HG03045 (cell line): ENCODE results near the gene BRAT1.
A peak's percentile ranks its signal among the peaks of the same experiment; 100 is the strongest.
"Not testable (repeated sequence)": the region's sequence is repeated elsewhere in the genome, so short reads cannot be mapped to it uniquely, and the experiment has no call there.

Experiments used
- ATAC-seq: cut with Tn5 transposase; IDR thresholded peaks from one replicate; pipeline ENCODE4 v1.9.1; 2021; ENCODE audit warnings: mild to moderate bottlenecking, moderate library complexity; ENCODE audit not compliant: unreplicated experiment

BRAT1 gene

DNA sequence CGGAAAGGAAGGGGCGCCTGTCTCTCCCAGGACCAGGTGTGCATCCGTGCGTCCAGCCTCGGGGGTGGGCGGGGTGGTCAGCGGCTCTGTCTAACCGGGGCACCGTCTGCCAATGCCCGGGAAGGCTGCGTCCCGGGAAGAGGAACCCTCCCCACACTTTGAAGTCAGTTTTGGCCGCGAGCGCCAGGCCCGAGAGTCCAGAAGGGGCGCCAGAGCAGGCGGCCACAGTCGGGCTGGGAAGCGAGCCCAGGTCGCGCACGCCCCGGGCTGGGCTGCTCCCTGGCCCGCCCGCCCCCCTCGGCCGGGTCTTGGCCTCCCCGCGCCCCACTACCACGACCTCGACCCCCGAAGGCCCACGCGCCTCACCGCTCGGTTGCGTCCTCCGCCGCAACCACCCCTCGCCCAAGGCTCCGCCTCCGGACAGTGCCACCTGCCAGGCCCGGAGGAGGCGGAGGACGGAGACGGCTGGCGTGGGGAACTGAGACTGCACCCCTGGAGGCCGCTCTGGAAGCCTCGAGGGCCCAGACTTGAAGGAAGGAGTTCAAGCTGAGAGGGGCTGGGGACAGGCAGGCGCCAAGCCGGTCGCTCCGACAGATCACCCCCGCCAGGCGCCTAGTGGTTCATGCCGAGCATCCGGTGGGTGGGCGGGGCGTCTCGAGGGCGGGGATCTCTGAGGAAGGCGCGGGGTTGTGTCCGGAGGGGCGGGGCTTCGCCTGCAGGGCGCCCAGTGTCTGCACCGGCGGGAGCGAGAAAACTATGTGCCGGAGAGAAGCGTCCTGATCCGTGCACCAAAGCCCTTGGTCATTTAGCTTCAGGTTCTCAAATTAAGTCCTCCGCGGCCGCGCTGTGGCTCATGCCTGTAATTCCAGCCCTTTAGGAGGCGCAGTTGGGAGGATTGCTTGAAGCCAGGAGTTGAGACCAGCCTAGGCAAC lies at the start of gene BRAT1:
Gene BRAT1, minus strand, starts transcription at position 404 of the 932 bp plus-strand sequence. CDS start 1,093 bp downstream, outside the sequence.
- peak; percentile 64 for ATAC-seq

DNA sequence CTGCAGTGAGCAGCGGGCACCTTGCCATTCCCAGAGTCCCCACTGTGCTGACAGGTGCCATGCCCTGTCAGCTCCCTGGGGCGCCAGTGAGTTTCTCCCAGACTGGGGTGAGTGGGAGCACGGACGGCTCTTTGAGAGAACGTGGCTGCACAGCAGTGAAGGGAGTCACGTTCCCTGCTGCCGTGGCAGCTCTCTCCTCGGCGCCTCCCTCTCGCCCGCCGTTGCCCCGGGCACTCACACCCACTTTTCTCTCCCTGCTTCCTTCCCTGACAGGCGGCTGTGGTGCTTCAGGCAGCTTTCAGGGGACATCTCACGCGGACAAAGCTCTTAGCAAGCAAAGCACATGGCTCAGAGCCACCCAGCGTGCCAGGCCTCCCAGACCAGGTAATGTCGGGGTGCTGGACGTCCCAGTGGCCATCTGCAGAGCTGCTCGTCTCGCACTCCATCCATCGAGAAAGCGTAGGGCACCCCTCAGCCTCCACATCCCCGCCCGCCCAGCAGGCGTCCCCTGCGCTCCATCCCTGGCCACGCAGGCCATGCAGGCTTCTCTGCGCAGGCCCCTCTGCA lies 49.4 kb upstream of the BRAT1 start:
- no peak for ATAC-seq

DNA sequence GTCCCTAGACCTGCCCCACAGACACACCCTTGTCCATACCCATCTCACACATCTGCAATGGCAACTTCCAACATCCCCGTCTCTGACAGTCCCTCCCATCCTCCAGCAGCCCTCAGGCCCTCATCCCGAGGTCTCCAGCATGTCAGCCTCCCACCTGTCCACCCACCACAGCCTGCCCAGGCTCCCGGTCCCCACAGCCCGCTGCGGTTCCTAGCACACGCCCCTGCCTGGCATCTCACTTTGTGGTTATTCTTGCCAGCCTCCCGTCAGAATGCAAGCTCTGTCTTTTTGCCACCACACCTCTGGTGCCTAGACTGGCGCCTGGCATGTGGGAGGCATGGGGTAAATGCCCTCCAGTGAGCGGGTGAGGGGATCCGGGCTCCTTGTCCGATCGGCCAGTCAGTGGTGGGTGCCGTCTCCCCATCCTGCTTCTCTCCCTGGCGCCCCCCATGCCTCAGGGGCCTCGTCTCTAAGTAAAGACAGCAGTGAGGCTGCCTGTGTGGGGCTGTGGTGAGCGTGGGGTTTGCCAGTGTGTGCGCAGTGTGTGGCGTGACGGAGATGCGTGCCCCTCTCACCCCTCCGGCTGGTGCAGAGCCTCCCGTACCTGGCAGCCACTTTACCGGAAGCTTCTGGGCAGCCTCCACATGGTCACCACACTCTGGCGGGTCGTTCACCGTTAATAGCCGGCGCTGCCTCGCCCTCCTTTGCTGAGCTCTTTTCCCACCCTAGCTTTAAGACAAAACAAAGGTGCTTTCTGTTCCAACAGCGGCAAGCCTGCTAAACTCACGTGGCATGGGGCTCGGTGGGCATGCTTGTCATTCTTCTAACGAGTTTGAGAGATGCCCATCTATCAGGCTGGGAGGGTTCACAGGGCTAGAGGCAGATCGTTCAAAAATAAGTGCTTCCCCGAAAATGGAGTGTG lies 48.0 kb upstream of the BRAT1 start:
- ATAC-seq = no peak

DNA sequence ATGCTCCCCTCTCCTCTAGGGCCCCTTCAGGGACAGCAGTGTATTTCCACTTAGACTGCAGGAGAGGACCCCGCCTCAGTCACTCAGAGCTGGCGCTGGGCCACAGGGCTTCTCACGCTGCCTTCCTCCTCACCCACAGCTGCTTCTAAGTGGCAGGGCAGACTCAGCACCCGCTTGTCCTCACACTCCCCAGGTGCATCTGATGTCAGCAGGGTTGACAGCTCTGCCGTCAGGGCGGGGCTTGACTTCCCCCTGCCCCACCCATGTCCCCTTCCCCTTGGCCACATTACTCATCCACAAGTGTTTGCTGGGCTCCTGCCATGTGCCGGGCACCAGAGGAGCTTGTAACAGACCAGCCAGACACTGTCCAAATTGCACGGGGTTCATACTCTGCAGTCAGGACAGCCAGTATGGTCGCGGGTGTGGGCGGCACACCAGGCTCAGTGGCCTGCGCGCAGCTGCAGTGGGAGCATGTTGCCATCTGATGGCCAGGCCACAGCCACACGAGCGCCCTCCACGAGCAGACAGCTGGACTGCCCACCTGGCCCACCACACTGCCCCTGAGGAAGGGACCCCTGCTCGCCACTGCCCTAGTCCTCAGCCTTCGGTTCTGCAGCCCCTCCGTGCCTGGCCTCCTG lies 47.2 kb upstream of the BRAT1 start:
- ATAC-seq = no peak

DNA sequence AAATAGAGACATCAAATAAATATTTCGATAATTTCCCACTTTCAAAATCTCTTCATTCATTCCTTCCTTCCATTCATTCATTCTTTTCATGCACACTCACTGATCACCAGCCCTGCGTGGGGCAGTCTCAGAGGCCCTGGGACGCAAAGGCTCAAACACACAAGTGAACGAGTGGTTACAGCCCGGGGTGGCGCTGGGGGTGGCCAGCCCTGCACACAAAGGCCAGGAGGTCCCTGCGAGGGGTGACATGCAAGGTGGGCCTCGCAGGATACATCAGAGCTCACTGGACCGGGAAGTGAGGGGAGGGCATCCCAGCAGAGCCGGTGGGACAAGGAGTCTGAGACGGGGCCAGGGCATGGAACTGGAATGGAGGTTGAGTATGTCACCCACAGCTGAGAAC lies 46.6 kb upstream of the BRAT1 start:
- no peak for ATAC-seq

DNA sequence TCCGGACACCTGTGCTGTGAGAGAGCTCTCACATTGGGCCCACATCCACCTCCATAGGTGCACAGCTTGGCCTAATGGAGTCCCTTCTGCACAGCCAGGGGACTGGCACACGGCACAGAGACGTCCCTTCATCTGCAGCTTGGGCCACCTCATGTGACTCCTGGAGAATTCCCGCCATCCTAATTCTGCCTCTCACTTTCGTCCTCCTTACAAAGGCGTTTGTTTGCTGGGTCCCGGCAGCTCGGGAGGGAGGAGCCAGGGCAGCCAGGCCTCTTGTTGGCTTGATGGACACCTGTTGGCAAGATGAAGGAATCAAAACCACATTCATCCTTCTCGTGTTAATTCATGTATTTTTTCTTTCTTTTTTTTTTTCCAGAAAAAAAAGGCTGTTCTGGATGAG lies 45.7 kb upstream of the BRAT1 start:
- ATAC-seq = no peak

DNA sequence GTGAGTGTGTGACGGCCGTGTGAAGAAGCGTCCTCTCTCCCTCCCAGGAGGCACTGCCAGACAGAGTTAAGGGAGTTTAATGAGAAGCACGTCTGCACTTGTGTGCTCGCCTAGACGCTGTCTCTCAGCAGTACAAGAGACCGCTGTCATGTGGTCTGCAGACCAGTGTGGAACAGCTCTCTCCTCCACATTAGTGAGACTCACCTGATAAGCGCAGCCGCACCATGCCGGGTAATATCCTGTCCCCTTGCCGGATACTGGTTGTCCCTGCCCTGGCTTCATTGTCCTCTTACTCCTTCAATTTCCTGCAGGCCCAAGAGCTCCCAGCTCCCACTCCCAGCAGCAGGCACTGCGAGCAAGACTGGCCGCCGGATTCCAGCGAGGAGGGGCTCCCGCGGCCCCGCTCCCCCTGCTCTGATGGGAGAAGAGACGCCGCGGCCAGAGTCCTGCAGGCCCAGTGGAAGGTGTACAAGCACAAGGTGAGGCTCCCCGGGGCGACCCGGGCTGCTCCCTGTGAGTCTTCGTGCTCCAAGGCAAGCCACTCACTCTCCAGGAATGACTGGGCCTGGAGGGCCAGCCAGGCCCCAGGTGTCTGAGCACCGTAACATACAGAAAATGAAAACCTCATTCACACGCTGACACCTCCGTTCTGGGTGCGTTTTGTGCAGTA lies 43.0 kb upstream of the BRAT1 start:
- no peak for ATAC-seq

DNA sequence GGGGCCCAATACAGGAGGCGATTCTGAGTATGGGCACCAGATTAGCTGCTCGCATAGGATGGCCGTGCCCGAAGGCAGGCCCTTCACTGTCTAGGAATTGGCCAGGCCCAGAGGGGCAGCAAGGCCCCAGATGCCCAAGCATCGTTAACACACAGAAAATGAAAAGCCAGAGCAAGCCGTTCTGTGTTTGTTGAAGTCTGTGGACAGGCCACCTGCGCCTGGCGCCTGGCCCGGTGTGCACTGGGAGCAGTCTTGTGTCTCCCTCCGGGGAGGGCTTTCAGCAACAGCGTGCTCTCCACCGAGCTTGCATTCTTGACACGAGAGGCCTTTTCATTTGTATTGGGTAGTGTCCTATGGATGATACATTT lies 41.9 kb upstream of the BRAT1 start:
- ATAC-seq = no peak

DNA sequence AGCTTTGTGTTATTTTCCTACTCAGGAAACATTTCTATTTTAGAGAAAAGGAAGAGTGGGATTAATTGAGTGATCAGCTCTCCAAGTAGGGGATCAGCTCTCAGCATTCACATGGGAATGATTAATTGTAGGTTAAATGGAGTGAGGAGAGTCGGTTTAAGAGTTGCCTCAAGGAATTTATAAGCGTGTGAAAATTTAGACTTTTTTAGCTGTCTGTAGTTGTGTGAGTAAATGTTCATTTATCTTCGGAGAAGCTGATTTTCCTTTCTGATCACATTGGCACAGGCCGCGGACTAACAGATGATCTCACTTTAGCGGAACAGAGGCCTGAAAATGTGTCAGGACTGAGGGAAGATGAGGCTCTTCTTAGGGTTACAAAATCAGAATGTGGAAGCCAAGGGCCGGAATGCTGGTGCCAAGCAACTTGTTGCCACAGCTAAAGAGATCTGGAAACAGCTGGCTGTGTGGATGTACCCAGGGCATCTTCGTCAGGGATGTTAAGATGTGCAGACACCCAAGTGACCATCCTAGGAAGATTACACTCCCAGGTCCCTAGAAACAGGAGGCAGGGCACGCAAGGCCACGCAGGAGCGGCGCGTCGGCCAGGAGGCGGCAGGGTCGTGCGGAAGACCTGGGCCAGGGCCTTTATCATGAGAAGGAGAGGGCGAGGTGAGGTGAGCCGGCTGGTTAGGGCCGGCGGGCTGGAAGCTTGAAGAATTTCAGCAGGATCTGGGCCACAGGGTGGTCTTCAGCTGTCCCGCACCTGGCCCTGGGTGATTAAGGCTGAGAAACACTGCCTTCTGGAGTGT lies 41.3 kb upstream of the BRAT1 start:
- no peak for ATAC-seq

DNA sequence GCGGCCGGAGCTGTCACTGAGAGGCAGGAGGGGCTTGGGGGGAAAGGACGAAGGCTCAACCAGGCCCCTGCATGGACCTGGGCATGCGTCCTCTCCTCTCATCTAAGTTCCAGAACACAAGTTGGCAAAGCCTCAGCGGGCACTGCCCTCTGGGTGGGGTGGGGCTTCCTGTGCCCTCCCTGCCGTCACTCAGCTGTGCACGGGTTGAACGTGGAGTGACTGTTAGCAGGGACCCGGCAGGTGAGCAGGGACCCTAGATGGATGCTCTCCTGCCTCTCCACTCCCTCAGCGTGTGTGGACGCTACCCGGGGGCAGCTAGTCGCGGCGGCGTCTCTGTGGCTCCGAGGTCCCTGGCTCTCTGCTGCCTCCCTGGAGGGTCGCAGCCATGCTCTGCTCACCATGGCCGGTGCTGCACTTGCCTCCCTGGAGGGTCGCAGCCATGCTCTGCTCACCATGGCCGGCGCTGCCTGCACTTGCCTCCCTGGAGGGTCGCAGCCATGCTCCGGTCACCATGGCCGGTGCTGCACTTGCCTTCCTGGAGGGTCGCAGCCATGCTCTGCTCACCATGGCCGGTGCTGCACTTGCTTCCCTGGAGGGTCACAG lies 40.0 kb upstream of the BRAT1 start:
- no peak for ATAC-seq

DNA sequence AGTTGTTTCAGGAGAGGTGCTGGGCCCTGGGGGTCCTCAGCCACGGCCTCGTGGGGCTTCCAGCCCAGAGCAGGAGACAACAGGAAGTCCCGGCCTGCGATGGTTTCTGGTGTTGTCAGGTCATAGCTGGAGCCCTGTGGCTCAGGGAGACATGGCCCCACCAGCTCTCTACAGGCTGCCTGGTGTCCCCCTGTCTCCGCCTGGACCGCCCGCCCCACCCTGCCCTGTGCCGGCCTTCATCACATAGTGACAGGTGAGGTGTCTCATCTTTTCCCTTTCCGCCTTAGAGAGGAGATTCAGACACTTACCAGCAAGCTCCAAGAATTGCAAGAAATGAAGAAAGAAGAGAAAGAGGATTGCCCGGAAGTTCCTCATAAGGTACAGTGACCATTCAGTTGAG lies 39.3 kb upstream of the BRAT1 start:
- no peak for ATAC-seq

DNA sequence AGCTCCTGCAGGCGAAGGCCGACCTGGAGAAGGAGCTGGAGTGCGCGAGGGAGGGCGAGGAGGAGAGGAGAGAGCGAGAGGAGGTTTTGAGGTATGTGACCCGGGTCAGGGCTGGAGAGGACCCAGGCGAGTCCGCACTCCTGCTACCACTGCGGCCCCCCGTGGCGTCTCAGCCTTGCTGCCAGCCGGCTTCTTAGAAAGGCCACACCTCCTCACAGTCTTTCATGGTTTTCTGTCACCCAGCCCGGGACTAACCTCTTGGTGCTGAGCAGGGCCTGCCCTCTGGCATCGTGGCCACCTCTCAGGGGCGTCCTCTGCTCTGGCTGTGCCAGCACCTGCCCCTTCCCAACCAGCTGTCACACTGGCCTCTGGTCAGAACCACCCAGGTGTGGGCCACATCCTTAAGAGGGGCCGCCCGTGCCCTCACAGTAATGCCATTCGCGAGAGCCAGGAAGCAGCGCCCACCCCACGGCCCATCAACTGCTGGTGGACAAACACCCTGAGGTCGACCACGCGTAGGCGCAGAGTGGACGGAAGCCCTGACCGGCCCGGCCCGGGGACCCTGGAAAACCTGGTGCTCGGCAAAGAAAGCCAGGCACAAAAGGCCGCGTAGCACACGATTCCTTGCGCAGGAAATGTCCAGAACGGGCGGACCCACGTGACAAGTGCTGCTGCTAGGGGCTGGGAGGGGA lies 37.9 kb upstream of the BRAT1 start:
- no peak for ATAC-seq

DNA sequence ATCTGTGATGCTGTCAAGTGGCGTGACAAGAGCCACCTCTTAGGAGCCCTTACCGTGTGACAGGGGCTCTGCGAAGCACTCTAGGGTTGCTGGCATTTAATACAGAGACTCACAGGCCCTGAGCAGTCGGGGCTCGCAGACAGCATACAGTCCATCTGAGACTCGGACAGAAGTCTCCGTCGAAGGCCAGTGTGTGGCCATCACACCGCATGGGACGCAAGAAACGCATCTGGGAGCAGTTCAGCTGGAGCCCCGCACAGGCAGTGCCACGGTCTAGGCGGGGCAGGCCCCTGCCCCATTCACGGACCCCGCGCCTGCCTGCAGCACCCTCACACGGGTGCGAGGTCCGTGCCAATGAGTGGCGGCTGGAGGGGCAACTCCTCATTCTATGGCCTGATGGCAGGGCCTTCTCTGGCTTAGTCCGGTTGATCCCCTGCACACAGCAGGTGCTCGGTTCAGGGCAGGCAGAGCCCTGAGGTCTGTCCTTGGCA lies 37.1 kb upstream of the BRAT1 start:
- no peak for ATAC-seq

DNA sequence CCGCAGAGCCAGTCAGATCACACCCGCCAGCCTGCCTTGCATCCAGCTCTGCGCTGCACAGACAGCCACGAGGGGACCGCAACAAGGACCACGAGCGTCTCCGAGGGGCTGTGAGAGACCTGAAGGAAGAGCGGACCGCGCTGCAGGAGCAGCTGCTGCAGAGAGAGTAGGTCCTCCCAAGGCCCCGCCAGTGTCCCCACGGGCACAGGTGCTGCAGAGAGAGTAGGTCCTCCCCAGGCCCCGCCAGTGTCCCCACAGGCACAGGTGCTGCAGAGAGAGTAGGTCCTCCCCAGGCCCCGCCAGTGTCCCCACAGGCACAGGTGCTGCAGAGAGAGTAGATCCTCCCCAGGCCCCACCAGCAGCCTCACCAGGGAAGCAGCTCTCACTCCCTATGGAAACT lies 34.6 kb upstream of the BRAT1 start:
- ATAC-seq = not testable (repeated sequence)

DNA sequence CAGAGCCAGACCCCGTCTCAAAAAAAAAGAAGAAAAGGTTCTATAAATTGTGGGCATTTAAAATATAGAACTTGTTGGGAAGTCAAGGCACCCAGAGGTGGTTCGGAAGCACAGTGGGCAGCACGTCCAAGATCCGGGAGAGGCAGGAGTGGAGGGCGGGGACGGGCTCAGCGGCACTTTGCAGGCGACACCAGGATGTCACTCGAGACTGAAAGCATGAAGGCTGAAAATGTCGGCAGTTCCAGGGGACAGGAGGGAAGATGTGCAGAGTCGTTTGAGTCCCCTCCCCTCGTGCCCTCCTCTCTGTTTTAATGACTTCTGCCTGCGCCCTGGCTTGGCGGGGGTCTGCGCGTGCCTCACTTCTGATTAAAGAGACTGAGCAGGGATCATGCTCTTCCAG lies 34.0 kb upstream of the BRAT1 start:
- no peak for ATAC-seq

DNA sequence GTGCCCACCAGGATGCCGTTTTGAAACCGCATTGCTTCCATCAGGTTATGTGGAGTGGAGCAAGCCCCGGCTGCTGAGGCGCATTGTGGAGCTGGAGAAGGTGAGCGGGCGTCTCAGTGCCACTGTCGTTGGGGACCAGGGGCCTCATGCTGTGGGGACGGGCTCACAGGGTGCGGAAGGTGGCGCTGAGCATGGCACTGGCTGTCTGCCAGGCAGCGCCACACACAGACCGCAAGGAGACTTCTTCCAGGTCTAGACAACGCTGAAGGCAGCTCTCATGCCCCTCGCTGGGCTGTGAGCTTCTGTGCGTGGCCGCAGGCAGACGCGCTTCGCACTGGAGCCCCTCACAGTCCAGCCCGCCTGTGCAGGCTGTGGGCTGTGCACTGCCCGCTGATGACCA lies 32.5 kb upstream of the BRAT1 start:
- no peak for ATAC-seq

DNA sequence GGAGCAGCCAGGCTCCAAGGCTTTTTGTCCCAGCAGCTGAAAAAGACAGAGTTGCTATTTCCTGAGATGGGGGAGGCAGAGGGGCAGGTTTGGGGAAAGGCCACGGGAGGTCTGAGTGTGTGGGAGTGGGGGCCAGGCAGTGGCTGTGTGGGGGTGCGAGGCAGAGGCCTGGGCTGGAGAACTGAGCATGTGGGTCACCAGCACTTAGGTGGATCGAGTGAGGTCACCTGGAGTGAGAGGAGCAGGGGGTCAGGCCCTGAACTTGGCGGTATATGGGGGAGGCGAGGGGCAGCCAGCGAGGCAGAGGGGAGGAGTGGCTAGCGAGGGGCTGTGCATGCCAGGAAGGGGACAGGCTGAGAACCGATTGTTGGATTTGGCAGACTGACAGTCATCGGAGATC lies 31.8 kb upstream of the BRAT1 start:
- ATAC-seq = no peak

DNA sequence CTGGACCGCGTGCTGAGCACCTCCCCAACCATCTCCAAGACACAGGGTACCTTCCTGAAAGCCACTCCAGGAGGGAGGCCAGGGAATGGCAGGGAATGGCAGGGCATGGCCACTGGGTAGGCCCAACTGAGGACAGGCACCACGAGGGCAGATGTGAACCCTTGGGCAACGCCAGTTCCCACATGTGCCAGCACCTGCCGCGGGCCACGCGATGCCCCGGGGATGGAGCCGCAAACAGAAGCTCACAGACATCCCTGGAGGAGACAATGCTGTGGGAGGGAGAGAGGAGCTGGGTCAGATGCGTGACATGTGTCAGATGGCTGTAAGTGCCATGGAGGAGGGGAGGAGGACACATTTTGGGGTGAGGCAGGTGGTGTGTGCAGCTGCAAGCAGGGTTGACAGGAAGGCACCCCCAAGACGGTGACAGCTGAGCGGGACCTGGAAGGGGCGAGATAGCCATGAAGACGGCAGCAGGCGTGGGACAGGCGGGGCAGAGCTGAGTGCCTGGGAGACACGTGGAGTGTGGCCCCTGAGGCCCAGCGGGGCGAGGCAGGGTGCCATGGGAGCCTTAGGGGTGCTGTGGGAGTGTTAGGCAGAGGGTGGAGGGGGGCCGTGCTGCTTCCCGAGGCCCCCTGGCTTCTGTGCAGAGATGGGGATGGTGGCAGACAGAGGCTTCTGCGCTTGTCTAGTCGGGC lies 31.1 kb upstream of the BRAT1 start:
- ATAC-seq = no peak
